Effector CD8-positive, alpha-beta T cell (primary cell): ENCODE measurements around the gene RNF224.
"Not testable (repeated sequence)": the region's sequence is repeated elsewhere in the genome, so short reads cannot be mapped to it uniquely, and the experiment has no call there.

Experiments used
- DNase-seq: peaks from one replicate; lab custom pipeline; 2025; lab: John Stamatoyannopoulos, UW

The RNF224 gene

DNA sequence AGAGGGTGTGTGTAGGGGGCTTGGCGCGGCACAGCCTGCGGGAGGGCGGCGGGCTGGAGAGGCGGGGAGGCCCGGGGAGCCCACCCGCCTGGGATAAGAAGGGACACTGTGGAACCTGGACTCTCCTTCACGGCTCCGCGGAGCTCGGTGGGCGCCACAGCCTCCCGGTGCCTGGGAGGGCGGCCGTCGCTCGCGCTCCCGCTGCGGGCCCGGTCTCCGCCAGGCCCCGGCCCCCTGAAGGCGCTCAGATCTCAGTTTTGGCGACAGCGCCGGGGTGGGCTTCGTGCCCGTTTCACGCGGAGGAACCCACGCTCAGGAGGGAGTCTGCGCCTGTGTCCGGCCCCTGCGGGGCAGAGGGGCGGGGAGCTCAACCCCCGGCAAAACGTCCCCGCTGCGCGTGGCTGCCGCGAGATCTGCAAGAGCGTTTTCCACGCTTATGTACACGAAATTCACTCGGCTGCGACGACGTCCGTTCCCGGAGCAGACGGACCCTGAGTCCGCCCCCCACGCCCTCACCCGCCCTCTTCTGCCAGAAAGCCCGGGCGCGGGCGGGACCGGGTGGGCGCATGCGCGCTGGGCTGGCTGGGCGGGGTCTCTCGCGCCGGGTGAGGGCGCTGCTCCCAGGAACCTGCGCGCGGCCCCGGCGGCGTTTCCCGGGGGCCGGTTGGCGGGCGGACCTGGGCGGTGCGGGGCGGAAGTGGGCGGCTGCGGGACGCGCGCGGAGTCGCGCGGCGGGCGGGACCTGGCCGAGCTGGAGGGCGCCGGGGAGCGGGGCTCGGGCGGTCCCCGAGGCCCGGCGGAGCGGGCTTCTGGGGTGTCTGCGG lies 27.5 kb downstream of the RNF224 start, which contains the start of gene NELFB:
Gene NELFB, plus strand, starts transcription at position 704 of the 824 bp plus-strand sequence.
- DNase-seq, result peak; percentile 93

DNA sequence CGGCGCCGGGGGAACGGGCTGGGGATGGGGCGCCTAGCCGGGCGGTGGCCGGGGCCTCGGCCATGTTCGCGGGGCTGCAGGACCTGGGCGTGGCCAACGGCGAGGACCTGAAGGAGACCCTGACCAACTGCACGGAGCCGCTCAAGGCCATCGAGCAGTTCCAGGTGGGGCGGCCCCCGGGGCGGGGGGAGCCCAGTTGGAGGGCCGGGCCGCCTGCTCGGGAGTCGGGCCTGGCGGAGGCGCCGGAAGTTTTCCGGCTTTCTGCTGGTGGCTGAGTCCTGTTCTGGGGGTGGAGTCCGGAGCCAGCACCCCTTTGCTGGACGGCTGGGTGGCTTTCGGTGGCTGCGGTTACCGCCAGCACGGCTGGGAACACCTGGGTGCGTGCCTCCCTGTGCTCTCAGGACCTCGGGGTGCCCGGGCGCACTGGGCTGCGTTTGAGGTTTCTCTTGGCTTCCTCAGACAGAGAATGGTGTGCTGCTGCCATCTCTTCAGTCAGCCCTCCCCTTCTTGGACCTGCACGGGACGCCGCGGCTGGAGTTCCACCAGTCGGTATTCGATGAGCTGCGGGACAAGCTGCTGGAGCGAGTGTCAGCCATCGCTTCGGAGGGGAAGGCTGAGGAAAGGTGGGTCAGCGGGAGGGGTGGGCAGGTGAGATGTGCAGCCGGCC lies 28.3 kb downstream of the RNF224 start:
- DNase-seq, result no peak

DNA sequence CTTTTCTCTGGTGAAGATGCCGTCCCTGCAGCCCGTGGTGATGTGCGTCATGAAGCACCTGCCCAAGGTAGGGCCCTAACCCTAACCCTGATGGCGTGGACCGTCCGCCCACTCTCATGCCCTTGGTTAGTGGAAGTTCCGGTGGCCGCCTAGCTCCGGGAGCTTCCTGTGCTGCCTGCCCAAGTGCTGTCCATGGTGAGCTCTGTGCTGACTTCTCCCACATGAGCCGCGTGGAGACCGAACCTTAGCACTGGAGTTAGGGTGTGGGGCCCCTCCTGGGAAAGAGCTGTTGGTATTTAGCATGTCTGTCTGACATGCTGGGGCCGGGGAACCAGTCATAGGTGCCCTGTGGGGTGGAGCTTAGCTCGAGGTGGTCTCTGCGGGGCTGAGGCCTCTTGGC lies 29.1 kb downstream of the RNF224 start:
- no peak for DNase-seq

DNA sequence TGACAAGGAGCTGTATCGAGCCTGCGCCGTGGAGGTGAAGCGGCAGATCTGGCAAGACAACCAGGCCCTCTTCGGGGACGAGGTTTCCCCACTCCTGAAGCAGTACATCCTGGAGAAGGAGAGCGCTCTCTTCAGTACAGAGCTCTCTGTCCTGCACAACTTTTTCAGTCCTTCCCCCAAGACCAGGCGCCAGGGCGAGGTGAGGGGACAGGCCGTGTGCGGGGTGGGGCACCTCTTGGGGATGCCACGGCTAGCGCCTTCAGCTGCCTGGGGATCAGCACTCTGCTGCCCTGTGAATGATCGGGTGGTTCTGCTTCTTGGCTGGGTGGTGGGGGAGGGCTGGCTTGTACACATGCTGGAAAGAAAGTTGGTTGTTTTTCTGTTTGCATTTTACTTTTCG lies 29.6 kb downstream of the RNF224 start:
- no peak for DNase-seq

DNA sequence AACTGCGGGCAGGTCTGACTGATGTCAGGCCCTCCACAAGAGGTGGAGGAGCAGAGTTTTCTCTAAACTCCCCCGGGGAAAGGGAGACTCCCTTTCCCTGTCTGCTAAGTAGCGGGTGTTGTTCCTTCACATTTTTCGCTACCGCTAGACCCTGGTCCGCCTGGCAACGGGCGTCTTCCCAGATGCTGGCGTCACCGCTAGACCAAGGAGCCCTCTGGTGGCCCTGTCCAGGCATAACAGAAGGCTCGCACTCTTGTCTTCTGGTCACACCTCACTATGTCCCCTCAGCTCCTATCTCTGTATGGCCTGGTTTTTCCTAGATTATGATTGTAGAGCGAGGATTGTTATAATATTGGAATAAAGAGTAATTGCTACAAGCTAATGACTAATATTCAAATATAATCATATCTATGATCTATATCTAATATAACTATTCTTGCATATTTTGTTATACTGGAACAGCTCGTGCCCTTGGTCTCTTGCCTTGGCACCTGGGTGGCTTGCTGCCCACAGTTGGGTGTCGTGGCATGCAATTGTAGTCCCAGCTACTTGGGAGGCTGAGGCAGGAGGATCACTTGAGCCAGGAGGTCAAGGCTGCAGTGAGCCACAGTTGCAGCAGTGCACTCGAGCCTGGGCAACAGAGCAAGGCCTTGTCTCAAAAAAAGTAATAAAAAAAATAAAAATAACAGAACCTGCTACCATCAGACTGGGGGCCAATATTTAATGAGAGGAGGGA lies 35.0 kb downstream of the RNF224 start:
- DNase-seq, result not testable (repeated sequence)

DNA sequence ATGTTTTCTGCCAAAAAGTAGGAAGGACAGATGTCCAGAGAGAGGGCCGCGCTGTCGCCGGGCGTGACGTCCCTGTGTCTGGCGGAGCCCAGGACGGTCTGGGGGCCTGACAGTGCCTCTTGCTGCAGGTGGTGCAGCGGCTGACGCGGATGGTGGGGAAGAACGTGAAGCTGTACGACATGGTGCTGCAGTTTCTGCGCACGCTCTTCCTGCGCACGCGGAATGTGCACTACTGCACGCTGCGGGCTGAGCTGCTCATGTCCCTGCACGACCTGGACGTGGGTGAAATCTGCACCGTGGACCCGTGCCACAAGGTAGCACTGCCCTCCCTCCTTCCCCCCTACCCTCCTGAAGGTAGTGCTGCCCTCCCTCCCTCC lies 35.6 kb downstream of the RNF224 start:
- DNase-seq, result no peak

DNA sequence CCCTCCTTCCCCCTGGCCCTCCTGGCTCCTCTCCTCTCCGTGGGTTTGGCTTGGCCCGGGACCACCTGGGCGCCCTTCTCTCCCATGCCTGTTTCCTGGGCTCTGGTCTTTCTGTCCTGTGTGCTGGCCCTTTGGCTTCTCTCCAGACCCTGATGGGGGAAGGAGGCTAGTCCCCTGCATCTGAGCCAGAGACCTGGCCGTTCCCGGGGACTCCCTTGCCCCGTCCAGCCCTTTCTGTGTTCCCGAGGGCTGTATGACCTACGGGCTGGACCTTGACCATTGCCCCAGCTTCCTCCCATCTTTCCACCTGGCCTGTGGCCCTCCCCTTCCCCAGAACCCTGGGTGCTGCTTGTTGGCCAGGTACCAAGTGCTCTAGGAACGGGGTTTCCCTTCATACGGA lies 36.2 kb downstream of the RNF224 start:
- no peak for DNase-seq

DNA sequence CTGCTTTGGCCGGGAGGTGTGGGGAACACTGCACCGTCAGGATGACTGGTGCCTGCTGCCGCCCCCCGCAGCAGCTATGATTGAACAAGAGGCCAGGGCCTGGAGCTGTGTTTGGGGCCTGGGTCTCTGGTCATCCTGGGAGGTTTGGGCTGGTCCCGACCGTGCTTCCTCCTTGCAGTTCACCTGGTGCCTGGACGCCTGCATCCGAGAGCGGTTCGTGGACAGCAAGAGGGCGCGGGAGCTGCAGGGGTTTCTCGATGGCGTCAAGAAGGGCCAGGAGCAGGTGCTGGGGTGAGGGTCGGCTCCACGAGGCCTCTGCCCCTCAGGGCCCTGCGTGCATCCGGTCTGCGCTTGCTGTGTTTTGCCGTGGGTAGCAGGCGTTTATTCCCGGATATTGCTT lies 36.8 kb downstream of the RNF224 start:
- DNase-seq, result no peak

DNA sequence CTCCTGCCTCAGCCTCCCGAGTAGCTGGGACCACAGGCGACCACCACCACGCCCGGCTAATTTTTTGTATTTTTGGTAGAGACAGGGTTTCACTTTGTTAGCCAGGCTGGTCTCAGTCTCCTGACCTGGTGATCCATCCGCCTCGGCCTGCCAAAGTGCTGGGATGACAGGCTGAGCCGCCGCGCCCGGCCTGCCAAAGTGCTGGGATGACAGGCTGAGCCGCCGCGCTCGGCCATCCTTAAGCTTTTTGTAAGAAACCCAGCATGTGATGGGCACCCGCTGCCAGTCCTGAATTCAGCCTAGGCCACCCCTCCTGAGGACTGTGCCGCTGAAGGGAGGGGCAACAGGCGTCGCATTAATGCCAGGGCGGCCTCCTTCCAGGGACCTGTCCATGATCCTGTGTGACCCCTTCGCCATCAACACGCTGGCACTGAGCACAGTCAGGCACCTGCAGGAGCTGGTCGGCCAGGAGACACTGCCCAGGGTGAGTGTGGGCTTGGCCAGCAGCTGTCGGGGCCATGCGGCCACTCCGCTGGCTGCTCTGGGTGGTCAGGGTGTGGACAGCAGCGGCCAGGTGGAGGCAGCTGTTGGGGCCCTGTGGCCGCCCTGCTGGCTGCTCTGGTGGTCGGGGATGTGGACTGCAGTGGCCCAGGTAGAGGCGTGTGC lies 38.3 kb downstream of the RNF224 start:
- DNase-seq, result no peak

DNA sequence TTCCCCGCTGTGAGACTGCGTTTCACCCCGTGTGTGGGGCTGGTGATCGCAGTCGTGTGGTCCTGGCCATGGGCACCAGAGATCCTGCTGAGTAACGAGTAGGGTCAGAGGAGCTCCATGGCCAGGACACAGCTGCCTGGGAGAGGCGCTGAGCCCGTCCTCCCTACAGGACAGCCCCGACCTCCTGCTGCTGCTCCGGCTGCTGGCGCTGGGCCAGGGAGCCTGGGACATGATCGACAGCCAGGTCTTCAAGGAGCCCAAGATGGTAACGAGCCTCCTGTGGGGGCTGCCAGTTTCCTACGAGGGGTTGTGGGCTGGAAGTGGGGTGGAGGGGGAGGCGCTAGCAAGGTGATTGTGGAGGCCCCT lies 38.8 kb downstream of the RNF224 start:
- no peak for DNase-seq

DNA sequence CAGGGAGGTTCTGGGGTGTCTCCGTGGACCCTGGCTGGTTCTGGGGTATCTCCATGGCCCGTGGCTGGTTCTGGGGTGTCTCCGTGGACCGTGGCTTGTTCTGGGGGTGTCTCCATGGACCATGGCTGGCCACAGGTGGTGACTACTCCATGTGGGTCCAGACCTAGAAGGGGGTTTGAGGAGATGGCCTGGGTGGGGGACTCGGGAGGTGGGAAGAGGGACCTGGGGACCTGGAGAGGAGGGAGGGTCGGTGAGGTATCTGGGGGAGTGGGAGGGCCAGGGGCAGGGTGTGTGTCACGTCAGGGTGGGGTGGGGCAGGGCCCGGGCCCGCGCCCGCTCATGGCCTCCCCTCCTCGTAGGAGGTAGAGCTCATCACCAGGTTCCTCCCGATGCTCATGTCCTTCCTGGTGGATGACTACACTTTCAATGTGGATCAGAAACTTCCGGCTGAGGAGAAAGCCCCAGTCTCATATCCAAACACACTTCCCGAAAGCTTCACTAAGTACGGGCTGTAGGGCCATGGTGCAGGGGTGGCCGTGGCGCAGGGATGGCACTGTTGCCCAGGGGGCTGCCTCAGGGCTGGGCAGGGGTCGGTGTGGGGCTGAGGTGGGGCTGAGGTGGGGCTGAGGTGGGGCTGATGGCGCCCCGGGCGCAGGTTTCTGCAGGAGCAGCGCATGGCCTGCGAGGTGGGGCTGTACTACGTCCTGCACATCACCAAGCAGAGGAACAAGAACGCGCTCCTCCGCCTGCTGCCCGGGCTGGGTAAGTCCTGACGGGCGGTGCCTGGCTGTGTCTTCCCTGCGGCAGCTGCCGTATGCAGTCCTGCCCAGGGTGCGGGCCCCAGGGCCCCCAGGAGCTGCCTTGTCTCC lies 39.5 kb downstream of the RNF224 start:
- DNase-seq, result no peak

DNA sequence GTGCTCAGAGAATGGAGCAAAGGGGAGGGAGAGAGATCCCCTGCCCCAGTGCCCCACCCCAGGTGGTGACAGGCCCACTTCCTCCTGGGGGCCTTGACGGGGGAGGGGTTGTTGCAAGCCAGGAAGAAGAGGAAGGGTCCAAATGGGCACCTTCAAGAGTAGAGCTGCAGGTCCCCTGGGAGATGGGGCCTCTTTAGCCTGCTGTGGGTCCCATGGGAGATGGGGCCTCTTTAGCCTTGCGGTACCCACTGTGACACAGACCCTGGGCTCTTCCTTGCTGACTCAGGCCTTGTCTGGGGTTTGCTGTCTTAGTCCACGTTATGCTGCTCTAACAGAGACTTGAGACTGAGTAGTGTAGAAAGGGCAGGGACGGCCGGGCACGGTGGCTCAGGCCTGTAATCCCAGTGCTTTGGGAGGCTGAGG lies 40.6 kb downstream of the RNF224 start:
- DNase-seq, result no peak

DNA sequence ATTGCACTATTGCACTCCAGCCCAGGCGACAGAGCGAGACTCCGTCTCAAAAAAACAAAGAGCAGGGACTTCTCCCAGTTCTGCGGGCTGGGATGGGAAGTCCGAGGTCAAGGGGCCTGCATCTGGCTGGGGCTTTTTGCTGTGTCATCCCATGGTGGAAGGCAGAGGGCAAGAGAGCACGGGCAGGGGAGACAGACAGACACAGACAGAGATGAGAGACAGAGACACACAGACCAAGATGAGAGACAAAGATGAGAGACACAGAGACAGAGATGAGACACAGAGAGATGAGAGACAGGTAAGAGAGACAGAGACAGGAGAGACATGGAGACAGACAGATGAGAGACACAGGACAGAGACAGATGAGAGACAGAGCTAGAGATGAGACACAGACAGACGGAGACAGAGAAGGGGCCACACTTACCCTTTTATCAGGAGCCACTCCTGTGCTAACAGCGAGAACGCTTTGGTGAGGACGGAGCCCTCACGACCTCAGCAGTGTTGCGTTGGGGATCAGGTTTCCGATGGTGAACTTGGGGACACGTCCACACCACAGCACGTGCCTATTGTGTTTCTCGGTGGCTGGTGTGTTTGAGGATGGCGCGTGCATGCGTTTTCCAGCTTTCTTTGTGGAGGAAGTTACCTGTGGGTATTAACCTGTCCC lies 41.4 kb downstream of the RNF224 start:
- DNase-seq, result no peak

DNA sequence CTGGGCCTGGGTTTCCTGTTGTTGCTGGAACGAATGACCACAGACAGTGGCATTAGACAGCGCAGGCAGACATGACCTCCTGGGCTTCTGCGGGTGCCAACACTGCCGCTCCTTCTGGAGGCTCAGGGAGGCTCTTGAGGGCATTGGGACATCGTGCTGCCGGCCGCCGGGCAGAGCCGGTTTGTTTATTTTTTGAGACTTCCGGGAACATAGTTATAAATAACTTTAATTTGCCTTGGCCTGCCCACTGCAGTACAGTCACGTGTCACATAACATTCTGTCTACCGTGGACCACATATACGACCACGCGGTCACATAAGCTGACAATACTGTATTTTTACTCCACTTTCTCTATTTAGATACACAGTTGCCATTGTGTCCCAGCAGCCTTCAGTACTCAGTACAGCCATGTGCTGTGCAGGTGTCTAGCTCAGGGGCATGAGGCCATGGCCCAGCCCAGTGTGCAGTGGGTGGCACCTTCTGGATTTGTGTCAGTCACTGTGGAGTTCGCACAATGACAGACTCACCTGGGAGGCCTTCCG lies 42.0 kb downstream of the RNF224 start:
- no peak for DNase-seq

DNA sequence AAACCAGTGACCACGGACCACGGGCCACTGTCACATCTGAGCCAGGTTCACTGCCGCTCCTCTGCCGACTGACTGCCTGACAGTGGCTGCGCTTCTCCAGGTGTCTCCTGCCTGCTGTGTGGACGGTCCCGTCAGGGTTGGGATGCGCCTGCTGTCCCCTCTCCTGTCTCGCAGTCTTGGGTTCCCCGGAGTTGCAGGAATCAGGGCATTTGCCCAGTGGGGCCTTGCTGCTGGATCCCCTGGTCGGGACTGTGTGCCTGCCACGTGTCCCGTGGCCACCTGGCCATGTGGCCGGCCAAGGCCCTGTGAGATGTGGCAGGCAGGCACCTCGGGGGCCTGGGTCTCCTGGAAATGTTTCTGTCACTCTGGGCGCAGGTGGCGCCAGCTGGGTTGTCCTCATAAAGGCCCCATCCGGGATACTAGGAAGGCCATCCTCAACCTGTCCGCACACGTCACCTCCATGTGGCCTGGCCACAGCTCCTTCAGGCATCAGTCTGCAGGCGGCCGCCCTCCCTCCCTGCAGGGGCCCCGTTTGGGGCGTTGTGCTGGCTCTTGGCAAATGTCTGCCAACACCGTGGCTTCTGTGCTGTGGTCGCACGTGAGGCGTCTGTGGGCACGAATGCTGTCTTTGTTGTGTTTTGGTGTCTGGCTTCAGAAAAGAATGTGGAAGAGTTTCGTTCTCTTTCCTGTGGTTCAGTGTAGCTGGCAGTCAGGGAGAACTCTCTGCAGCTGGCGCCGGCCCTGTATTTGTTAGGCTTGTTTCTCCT lies 43.8 kb downstream of the RNF224 start:
- DNase-seq, result no peak

DNA sequence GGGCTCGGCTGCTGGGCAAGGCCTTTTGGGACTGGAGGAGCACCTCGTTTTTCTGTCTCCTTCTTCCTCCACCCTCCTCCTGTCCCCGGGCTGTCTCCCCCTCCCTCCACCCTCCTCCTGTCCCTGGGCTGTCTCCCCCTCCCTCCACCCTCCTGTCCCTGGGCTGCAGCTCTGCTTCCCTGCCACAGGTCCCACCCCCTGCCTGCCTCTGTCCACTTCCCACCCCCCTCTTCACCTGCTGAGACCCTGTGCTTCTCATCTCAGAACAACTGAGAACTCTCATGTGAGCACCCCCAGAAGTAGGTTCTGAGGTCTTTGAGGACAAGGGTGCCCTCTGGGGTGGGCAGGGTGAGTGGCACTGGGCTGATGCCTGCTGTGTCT lies 44.4 kb downstream of the RNF224 start:
- no peak for DNase-seq

DNA sequence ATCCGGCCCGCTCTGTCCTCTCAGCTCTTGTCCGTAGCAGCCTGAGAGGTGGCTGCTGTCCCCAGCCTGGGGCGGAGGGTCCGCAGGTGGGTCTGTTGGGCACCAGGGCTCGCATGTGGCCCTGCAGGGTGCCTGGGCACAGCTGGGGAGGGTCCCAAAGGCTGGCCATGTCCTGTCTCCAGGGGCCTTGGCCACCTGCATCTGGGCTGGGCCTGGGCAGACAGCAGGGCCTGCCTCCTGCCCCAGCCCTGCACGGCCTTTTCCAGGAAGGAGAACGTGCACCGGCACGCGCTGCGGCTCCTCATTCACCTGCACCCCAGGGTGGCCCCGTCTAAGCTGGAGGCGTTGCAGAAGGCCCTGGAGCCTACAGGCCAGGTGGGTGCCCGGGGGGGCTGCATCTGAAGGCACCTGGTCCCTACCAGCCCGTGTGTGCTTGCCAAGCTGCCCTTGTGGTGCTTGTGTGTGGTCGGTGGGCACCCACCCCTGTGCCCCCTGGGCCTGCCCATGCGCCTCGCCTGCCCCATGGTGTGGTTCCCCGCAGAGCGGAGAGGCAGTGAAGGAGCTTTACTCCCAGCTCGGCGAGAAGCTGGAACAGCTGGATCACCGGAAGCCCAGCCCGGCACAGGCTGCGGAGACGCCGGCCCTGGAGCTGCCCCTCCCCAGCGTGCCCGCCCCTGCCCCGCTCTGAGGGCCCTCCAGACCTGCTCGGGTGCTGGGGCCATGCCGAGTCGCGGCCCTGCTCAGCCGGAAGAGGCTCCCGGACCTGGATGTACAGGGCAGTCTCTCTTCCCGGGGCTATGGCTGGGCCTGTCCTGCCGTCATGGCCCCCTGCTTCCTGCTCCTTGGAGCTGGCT lies 45.2 kb downstream of the RNF224 start:
- DNase-seq, result no peak

DNA sequence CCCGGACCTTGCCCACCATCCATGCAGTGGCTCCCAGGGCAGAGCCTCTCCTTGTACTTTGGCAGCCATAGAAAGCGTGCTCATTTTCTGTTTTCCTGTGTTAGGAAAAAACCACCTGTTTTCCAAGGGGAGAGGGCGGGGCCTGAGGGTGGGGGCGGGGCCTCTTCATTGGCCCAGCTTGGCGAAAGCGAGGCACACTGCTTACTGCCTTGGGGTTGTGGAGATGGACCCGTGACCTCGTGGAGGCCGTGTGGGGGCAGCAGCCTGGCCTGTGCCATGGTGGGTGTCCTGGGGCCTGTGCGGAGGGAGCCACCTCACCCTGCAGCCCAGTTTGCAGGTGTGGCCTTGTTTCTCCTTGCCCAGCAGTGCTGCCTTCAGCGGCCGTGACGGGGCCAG lies 45.8 kb downstream of the RNF224 start:
- no peak for DNase-seq
